Neural cell (in vitro differentiated cells): ENCODE measurements around the gene ADAMTS8. TPM values are rescaled to one million over a fixed set of nuclear protein-coding genes. Genes with fewer than 3 reads are reported as not detected.

Experiments
- H2AFZ ChIP-seq: fragments of 200-600, 300-800 bp; sonication (generic), shearing (Covaris generic); 2 replicates; pipeline ENCODE4 v1.6.0; 2014; ENCODE audit warnings: low read depth, mild to moderate bottlenecking, antibody characterized with exemption, low read length, moderate library complexity
- H3F3A ChIP-seq: fragments of 200-600 bp; shearing (Covaris generic); 2 replicates; pipeline ENCODE4 v1.6.1; 2016; ENCODE audit warnings: mild to moderate bottlenecking, moderate library complexity, mixed read lengths, antibody characterized with exemption, low read length; ENCODE audit not compliant: insufficient read depth, poor library complexity, severe bottlenecking
- H3K27ac ChIP-seq: fragments of 200-600, 300-800 bp; sonication (generic), shearing (Covaris generic); 2 replicates; pipeline ENCODE4 v1.5.1; 2014; ENCODE audit warnings: mild to moderate bottlenecking, low read length, moderate library complexity
- H3K27me3 ChIP-seq: fragments of 300-800, 200-600 bp; sonication (generic), shearing (Covaris generic); 2 replicates; pipeline ENCODE4 v1.6.0; 2014; ENCODE audit warnings: mild to moderate bottlenecking, low read depth, low read length, moderate library complexity; ENCODE audit not compliant: insufficient read depth
- H3K36me3 ChIP-seq: fragments of 300-800, 200-600 bp; sonication (generic), shearing (Covaris generic); 2 replicates; pipeline ENCODE4 v1.5.1; 2014; ENCODE audit warnings: mild to moderate bottlenecking, antibody characterized with exemption, low read length, moderate library complexity; ENCODE audit not compliant: insufficient read depth
- H3K4me2 ChIP-seq: fragments of 300-800, 200-600 bp; sonication (generic), shearing (Covaris generic); 2 replicates; pipeline ENCODE4 v1.6.0; 2014; ENCODE audit warnings: mild to moderate bottlenecking, low read length
- H3K4me3 ChIP-seq: fragments of 300-800, 200-600 bp; sonication (generic), shearing (Covaris generic); 2 replicates; pipeline ENCODE4 v1.5.1; 2014; ENCODE audit warnings: mild to moderate bottlenecking, low read length, moderate library complexity
- H3K79me2 ChIP-seq: fragments of 200-600 bp; shearing (Covaris generic); replicated peaks from 2 replicates; pipeline ENCODE4 v1.6.0; 2014; ENCODE audit warnings: mild to moderate bottlenecking, low read length, moderate library complexity; ENCODE audit not compliant: insufficient read depth
- H3K9ac ChIP-seq: fragments of 300-800, 200-600 bp; sonication (generic), shearing (Covaris generic); 2 replicates; pipeline ENCODE4 v1.6.1; 2016; ENCODE audit warnings: mild to moderate bottlenecking, low read length, mixed read lengths
- H3K9me2 ChIP-seq: fragments of 200-600 bp; shearing (Covaris generic); 2 replicates; pipeline ENCODE4 v1.6.1; 2016; ENCODE audit warnings: mild to moderate bottlenecking, low read length, mixed read lengths; ENCODE audit not compliant: insufficient read depth
- H3K9me3 ChIP-seq: fragments of 200-600, 300-800 bp; sonication (generic), shearing (Covaris generic); 2 replicates; pipeline ENCODE4 v1.6.1; 2016; ENCODE audit warnings: mild to moderate bottlenecking, mixed run types, low read length, moderate library complexity, mixed read lengths
- H4K20me1 ChIP-seq: fragments of 200-600 bp; shearing (Covaris generic); 2 replicates; pipeline ENCODE4 v1.6.1; 2016; ENCODE audit warnings: mild to moderate bottlenecking, mixed run types; ENCODE audit not compliant: insufficient read depth
- EP300 ChIP-seq: fragments of 450-650 bp; conservative IDR thresholded peaks from 2 replicates; pipeline ENCODE4 v1.6.1; 2014; ENCODE audit warnings: antibody characterized with exemption, mild to moderate bottlenecking, moderate library complexity; ENCODE audit not compliant: poor library complexity, severe bottlenecking
- EZH2 ChIP-seq: fragments of 200-600, 300-800 bp; shearing (Covaris generic), sonication (generic); IDR thresholded peaks from 2 replicates; pipeline ENCODE4 v1.6.1; 2014; ENCODE audit warnings: antibody characterized with exemption, low read length, borderline replicate concordance, mild to moderate bottlenecking; ENCODE audit not compliant: insufficient read depth, poor library complexity, severe bottlenecking
- MXI1 ChIP-seq: fragments of 450-650 bp; conservative IDR thresholded peaks from 2 replicates; pipeline ENCODE4 v1.6.1; 2014; ENCODE audit warnings: antibody characterized with exemption, mild to moderate bottlenecking; ENCODE audit not compliant: poor library complexity, severe bottlenecking
- POLR2AphosphoS5 ChIP-seq: IDR thresholded peaks from 2 replicates; pipeline ENCODE4 v1.6.1; 2012
- RAD21 ChIP-seq: fragments of 450-650 bp; conservative IDR thresholded peaks from 2 replicates; pipeline ENCODE4 v1.6.1; 2014; ENCODE audit warnings: antibody characterized with exemption, mild to moderate bottlenecking, moderate library complexity
- REST ChIP-seq: IDR thresholded peaks from 2 replicates; pipeline ENCODE4 v1.6.1; 2012; ENCODE audit warnings: borderline replicate concordance
- SMC3 ChIP-seq: fragments of 450-650 bp; conservative IDR thresholded peaks from 2 replicates; pipeline ENCODE4 v1.6.1; 2014; ENCODE audit warnings: antibody characterized with exemption, mild to moderate bottlenecking, moderate library complexity; ENCODE audit not compliant: poor library complexity
- TAF1 ChIP-seq: IDR thresholded peaks from 2 replicates; pipeline ENCODE4 v1.6.1; 2012; ENCODE audit warnings: low read depth
- polyA plus RNA-seq: library from polyadenylated mRNA; depleted of rRNA; stranded (reverse); fragments of >200 nt; gene quantifications from 2 replicates; pipeline ENCODE4 v1.2.3, GENCODE V29; 2014
- TF ChIP-seq, protein P1 (sequence below): fragments of 450-650 bp; IDR thresholded peaks from 2 replicates; pipeline ENCODE4 v1.5.1; 2014; ENCODE audit warnings: antibody characterized with exemption, mild to moderate bottlenecking, moderate library complexity; ENCODE audit not compliant: poor library complexity, severe bottlenecking

ADAMTS8 gene
- polyA plus RNA-seq, 1 donor from 2014 or later, result 0.94 TPM

- H2AFZ ChIP-seq, result no peak overlapping the region
- H3K27me3 ChIP-seq, result peaks cover 13% of the 10 kb centered on the region
- H3K36me3 ChIP-seq, result no peaks in the 10 kb centered on the region
- H3K9me3 ChIP-seq, result no peaks in the 10 kb centered on the region
- H4K20me1 ChIP-seq, result no peaks in the 10 kb centered on the region
- no peaks in the 10 kb centered on the region for H3K9me2 ChIP-seq
- no peak overlapping the region for H3K27ac ChIP-seq
- no peaks in the 10 kb centered on the region for H3K79me2 ChIP-seq
- no peak overlapping the region for H3K4me3 ChIP-seq
- no peak overlapping the region for H3K9ac ChIP-seq
- no peaks in the 10 kb centered on the region for H3F3A ChIP-seq
- no peak overlapping the region for H3K4me2 ChIP-seq
- TF ChIP-seq SMC3 (no peak), MXI1 (no peak), EZH2 (no peak), POLR2AphosphoS5 (no peak), RAD21 (no peak), EP300 (no peak), REST (no peak), TAF1 (no peak)
- TF ChIP-seq, protein P1, sequence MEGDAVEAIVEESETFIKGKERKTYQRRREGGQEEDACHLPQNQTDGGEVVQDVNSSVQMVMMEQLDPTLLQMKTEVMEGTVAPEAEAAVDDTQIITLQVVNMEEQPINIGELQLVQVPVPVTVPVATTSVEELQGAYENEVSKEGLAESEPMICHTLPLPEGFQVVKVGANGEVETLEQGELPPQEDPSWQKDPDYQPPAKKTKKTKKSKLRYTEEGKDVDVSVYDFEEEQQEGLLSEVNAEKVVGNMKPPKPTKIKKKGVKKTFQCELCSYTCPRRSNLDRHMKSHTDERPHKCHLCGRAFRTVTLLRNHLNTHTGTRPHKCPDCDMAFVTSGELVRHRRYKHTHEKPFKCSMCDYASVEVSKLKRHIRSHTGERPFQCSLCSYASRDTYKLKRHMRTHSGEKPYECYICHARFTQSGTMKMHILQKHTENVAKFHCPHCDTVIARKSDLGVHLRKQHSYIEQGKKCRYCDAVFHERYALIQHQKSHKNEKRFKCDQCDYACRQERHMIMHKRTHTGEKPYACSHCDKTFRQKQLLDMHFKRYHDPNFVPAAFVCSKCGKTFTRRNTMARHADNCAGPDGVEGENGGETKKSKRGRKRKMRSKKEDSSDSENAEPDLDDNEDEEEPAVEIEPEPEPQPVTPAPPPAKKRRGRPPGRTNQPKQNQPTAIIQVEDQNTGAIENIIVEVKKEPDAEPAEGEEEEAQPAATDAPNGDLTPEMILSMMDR, result no peak
These were observed 27.2 kb upstream of the ADAMTS8 start for GRCh38 chr11:130455483-130456127.

DNA sequence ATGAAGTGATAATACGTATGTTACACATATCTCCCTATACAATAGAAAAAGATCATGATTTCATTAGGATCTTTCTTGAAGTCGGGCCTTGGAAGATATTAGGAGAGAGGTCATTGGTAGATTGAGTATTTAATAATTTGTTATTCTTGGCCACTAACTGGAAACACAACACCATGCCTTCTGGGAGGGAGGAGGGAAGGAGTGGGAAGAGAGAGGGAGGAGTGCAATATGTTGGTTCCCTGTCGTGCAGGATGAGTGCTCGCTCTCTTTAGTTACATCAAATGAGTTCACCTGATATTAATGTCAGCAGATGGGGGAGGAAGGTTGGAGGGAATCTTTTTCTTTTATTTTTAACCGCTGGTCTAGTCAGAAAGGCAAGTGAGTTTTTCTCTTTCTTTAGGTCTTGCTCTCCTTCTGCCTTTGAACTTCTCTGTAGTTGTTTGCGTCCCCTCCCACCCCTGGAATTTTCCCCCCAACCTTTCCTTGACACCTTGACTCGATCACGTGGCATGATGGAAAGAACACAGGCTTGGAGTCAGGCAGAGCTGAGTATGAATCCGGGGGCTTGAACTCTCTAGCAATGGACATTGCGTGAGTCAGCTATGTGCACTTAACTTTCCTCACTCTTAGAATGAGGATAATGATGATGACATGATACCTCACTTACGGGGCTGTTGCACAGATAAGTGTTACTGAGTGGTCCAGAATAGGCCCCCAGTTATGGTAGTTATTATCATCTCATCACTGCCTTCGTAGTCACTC, 26.3 kb upstream of the ADAMTS8 start:
- Histone ChIP-seq H2AFZ (no peak overlapping the region), H3K4me3 (no peak overlapping the region), H3K36me3 (no peaks in the 10 kb centered on the region), H3K9me2 (no peaks in the 10 kb centered on the region), H4K20me1 (no peaks in the 10 kb centered on the region), H3K9ac (no peak overlapping the region), H3K4me2 (no peak overlapping the region), H3K27me3 (peaks cover 23% of the 10 kb centered on the region), H3K27ac (no peak overlapping the region), H3K9me3 (no peaks in the 10 kb centered on the region), H3K79me2 (no peaks in the 10 kb centered on the region), H3F3A (no peaks in the 10 kb centered on the region)
- no peak for TF ChIP-seq POLR2AphosphoS5
- TF ChIP-seq SMC3, result no peak
- TF ChIP-seq, protein P1, result no peak
- TF ChIP-seq EP300, result no peak
- TF ChIP-seq TAF1, result no peak
- TF ChIP-seq RAD21, result no peak
- no peak for TF ChIP-seq REST
- TF ChIP-seq EZH2, result no peak
- no peak for TF ChIP-seq MXI1
